CD4-positive, alpha-beta memory T cell (primary cell): ENCODE data around the gene TRPC3. TPM values are rescaled to one million over a fixed set of nuclear protein-coding genes. Genes with fewer than 3 reads are reported as not detected.
A peak's percentile ranks its signal among the peaks of the same experiment; 100 is the strongest.

Source experiments
- CTCF ChIA-PET: fragments of 350-600 bp; sonication (Branson Sonifier 250); formaldehyde crosslinking; loops from one replicate; lab custom pipeline; 2021; ENCODE audit warnings: inconsistent platforms; ENCODE audit not compliant: partially characterized antibody; lab: Charles Lee
- POLR2A ChIA-PET: fragments of 350-600 bp; sonication (Branson Sonifier 250); formaldehyde crosslinking; loops from one replicate; lab custom pipeline; 2021; ENCODE audit not compliant: partially characterized antibody; lab: Charles Lee
- DNase-seq, 5 donors: peaks; one replicate each; pipeline versions ENCODE4 v3.0.0 to v3.0.0-alpha.2; 2020 to 2022; ENCODE audit warnings: mixed read lengths in 1 of 5
- H3K27ac ChIP-seq: one replicate; pipeline ENCODE4 v1.7.0; 2013; ENCODE audit warnings: low read depth, low read length
- H3K27me3 ChIP-seq: 2 replicates; pipeline ENCODE4 v1.7.0; 2013; ENCODE audit warnings: mild to moderate bottlenecking, low read length, moderate library complexity; ENCODE audit not compliant: insufficient read depth
- H3K36me3 ChIP-seq: 2 replicates; pipeline ENCODE4 v1.7.0; 2013; ENCODE audit warnings: mild to moderate bottlenecking, low read length, moderate library complexity; ENCODE audit not compliant: insufficient read depth
- H3K4me1 ChIP-seq: 2 replicates; pipeline ENCODE4 v1.7.0; 2013; ENCODE audit warnings: mild to moderate bottlenecking, low read length, moderate library complexity; ENCODE audit not compliant: insufficient read depth
- H3K4me3 ChIP-seq, 2 donors: one replicate each; pipeline ENCODE4 v1.7.0; 2013; ENCODE audit warnings: low read length in 2 of 2, mild to moderate bottlenecking in 1 of 2
- H3K9me3 ChIP-seq, 2 donors: one replicate each; pipeline ENCODE4 v1.7.0; 2013; ENCODE audit warnings: low read length in 2 of 2, control low read depth in 1 of 2; ENCODE audit not compliant: control insufficient read depth in 1 of 2
- H3K27ac Mint-ChIP-seq, 7 donors: one replicate each; pipeline ENCODE4 v1.8.0; 2020 to 2021; ENCODE audit warnings: mixed read lengths in 7 of 7, mild to moderate bottlenecking in 6 of 7, inconsistent platforms in 3 of 7, moderate library complexity in 3 of 7
- H3K27me3 Mint-ChIP-seq, 2 donors: one replicate each; pipeline ENCODE4 v1.8.0; 2020 to 2021; ENCODE audit warnings: mixed read lengths in 2 of 2
- H3K36me3 Mint-ChIP-seq, 2 donors: one replicate each; pipeline ENCODE4 v1.8.0; 2020 to 2021; ENCODE audit warnings: mixed read lengths in 2 of 2, inconsistent platforms in 1 of 2, mild to moderate bottlenecking in 1 of 2
- H3K4me1 Mint-ChIP-seq, 4 donors: one replicate each; pipeline ENCODE4 v1.8.0; 2020 to 2021; ENCODE audit warnings: mixed read lengths in 4 of 4, mild to moderate bottlenecking in 1 of 4
- H3K4me3 Mint-ChIP-seq, 8 donors: one replicate each; pipeline ENCODE4 v1.8.0; 2020 to 2021; ENCODE audit warnings: mixed read lengths in 8 of 8, mild to moderate bottlenecking in 7 of 8, moderate library complexity in 6 of 8, inconsistent platforms in 3 of 8
- H3K9me3 Mint-ChIP-seq, 8 donors: one replicate each; pipeline ENCODE4 v1.8.0; 2020 to 2021; ENCODE audit warnings: mixed read lengths in 8 of 8, mild to moderate bottlenecking in 5 of 8, inconsistent platforms in 3 of 8, moderate library complexity in 1 of 8
- intact Hi-C: fragments of 100-400 bp; cut with micrococcal nuclease; formaldehyde crosslinking; loops from one replicate; pipeline ENCODE4 v1.15.1; 2023
- polyA plus RNA-seq, 2 donors: library from polyadenylated mRNA; unstranded; fragments of 300-500 nt; fragmentation: Illumina TruSeq; gene quantifications; one replicate each; pipeline ENCODE4 v1.2.3, GENCODE V29; 2021
- total RNA-seq, 2 experiments: library from RNA; stranded (reverse); gene quantifications; one replicate each; pipeline ENCODE4 v1.2.3, GENCODE V29; 2021

Gene TRPC3
- total and polyA plus RNA-seq, 4 experiments from 2014 or later = not detected

GRCh38 chr4:121877041-121877773 lies 74.7 kb downstream of the TRPC3 start:
- peaks cover 12% of the 10 kb centered on the region for H3K27me3 ChIP-seq
- Mint-ChIP-seq H3K36me3 (no peaks in the 10 kb centered on the region), H3K27ac (no peak overlapping the region), H3K4me1 (peaks cover 0 to under 1% (median 0%) of the 10 kb centered on the region in 4 donors), H3K27me3 (peaks cover 7 to 28% of the 10 kb centered on the region in 2 donors), H3K4me3 (no peak overlapping the region), H3K9me3 (no peaks in the 10 kb centered on the region)
- no peak overlapping the region for H3K27ac ChIP-seq
- ChIA-PET CTCF (interaction anchor here (0.5 to 1.7 kb wide), 3 partner anchors 10 to 70 kb away, joined by 3 read pairs; no protein-coding TSS in a partner anchor), POLR2A (no interaction called here)
- no peak for DNase-seq
- H3K9me3 ChIP-seq = no peaks in the 10 kb centered on the region
- no peaks in the 10 kb centered on the region for H3K4me1 ChIP-seq
- intact Hi-C loops = no loop called here
- no peak overlapping the region for H3K4me3 ChIP-seq
- no peaks in the 10 kb centered on the region for H3K36me3 ChIP-seq

GRCh38 chr4:121876070-121876469 lies 75.8 kb downstream of the TRPC3 start:
- H3K27ac ChIP-seq = no peak overlapping the region
- ChIA-PET POLR2A (no interaction called here), CTCF (no interaction called here)
- Mint-ChIP-seq H3K9me3 (no peaks in the 10 kb centered on the region), H3K4me1 (peaks cover 0 to 1% (median under 1%) of the 10 kb centered on the region in 4 donors), H3K36me3 (no peaks in the 10 kb centered on the region), H3K27ac (no peak overlapping the region), H3K4me3 (no peak overlapping the region), H3K27me3 (peaks cover 9 to 24% of the 10 kb centered on the region in 2 donors)
- H3K27me3 ChIP-seq = peaks cover 12% of the 10 kb centered on the region
- DNase-seq = no peak
- no peaks in the 10 kb centered on the region for H3K36me3 ChIP-seq
- intact Hi-C loops = no loop called here
- peaks cover 2% of the 10 kb centered on the region for H3K4me1 ChIP-seq
- H3K9me3 ChIP-seq = no peaks in the 10 kb centered on the region
- no peak overlapping the region for H3K4me3 ChIP-seq

DNA sequence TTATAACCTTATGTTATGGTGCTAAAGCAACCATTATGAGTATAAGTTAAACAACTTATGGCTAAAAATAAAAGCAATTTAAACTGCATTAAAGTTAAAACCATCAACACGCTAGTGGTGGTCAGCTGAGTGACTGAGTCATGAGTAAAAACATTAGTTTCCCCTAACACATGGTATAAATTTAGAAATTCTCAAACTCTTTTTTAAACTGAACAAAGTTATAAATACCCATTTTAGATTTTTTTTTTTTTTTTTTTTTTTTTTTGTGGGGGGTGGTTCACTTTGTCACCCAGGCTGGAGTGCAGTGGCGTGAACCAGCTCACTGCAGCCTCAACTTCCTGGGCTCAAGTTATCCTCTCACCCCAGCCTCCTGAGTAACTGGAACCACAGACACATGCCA lies 76.2 kb downstream of the TRPC3 start:
- intact Hi-C loops = no loop called here
- peaks cover 6% of the 10 kb centered on the region for H3K4me1 ChIP-seq
- Mint-ChIP-seq H3K4me1 (peaks cover 2 to 5% (median 4%) of the 10 kb centered on the region in 4 donors), H3K9me3 (no peaks in the 10 kb centered on the region), H3K36me3 (no peaks in the 10 kb centered on the region), H3K4me3 (no peak overlapping the region), H3K27me3 (peaks cover 9 to 22% of the 10 kb centered on the region in 2 donors), H3K27ac (no peak overlapping the region)
- H3K9me3 ChIP-seq = no peaks in the 10 kb centered on the region
- H3K36me3 ChIP-seq = no peaks in the 10 kb centered on the region
- no peak overlapping the region for H3K27ac ChIP-seq
- CTCF ChIA-PET = no interaction called here
- POLR2A ChIA-PET = no interaction called here
- no peak overlapping the region for H3K4me3 ChIP-seq
- H3K27me3 ChIP-seq = peaks cover 12% of the 10 kb centered on the region
- DNase-seq = no peak

DNA sequence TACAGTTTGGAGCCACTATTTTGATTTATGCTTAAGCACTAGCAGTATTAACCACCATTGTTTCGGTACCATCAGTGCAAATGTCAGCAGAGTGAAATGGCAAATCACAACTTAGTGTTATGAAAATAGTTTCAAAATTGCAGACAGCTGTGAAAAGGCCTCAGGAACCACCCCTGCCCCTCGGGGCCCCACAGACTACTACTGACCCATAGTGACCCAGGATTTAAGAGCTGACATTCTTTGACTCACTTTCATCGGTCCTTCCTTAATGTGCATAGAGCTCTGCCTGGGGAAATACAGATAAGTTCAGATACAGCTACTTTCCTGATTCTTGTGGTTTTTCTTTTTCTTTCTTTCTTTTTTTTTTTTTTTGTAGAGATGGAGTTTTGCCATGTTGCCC lies 78.3 kb downstream of the TRPC3 start:
- Mint-ChIP-seq H3K9me3 (no peaks in the 10 kb centered on the region), H3K27ac (no peak overlapping the region), H3K4me3 (no peak overlapping the region), H3K36me3 (peaks cover 0 to 7% of the 10 kb centered on the region in 2 donors), H3K4me1 (peaks cover 8 to 21% (median 15%) of the 10 kb centered on the region in 4 donors), H3K27me3 (peaks cover 8 to 17% of the 10 kb centered on the region in 2 donors)
- peaks cover 8% of the 10 kb centered on the region for H3K27me3 ChIP-seq
- CTCF ChIA-PET = no interaction called here
- peaks cover 18% of the 10 kb centered on the region for H3K4me1 ChIP-seq
- no peaks in the 10 kb centered on the region for H3K36me3 ChIP-seq
- no peak overlapping the region for H3K27ac ChIP-seq
- POLR2A ChIA-PET = no interaction called here
- H3K4me3 ChIP-seq = no peak overlapping the region
- DNase-seq = no peak
- intact Hi-C loops = loop anchor here (5.0 kb wide), 1 partner anchor 279 kb away; the partner anchor contains the start of gene BLTP1
- H3K9me3 ChIP-seq = no peaks in the 10 kb centered on the region

- Mint-ChIP-seq H3K27me3 (peaks cover 4 to 6% of the 10 kb centered on the region in 2 donors), H3K9me3 (no peaks in the 10 kb centered on the region), H3K4me3 (peak within 1 kb of the TSS; percentile 91 to 98 (median 96)), H3K27ac (peak within 1 kb of the TSS; percentile 79 to 98 (median 94)), H3K4me1 (peaks cover 9 to 30% (median 16%) of the 10 kb centered on the region in 4 donors), H3K36me3 (peaks cover 10 to 14% of the 10 kb centered on the region in 2 donors)
- ChIA-PET POLR2A (interaction anchor here (0.7 to 3.2 kb wide), 5 partner anchors 46 to 842 kb away, joined by 3 to 17 read pairs (median 4); partner anchors contain the start of genes BLTP1, CCNA2 and EXOSC9), CTCF (interaction anchor here (1.1 to 1.5 kb wide), 5 partner anchors 9 to 708 kb away, joined by 3 to 5 read pairs (median 4); no protein-coding TSS in a partner anchor)
- Histone ChIP-seq H3K27ac (peak within 1 kb of the TSS; percentile 81), H3K9me3 (no peaks in the 10 kb centered on the region), H3K27me3 (peaks cover 6% of the 10 kb centered on the region), H3K36me3 (no peaks in the 10 kb centered on the region), H3K4me3 (peak within 1 kb of the TSS; percentile 92 to 97), H3K4me1 (peaks cover 19% of the 10 kb centered on the region)
- intact Hi-C loops = loop anchor here (1.0 to 5.0 kb wide), 6 partner anchors 9 to 1052 kb away; partner anchors contain the start of genes BLTP1, CCNA2, EXOSC9 and NUDT6
- DNase-seq = peak; percentile 88 to 95 (median 89)
These were observed 81.7 kb downstream of the TRPC3 start, which contains the start of gene BBS7 for GRCh38 chr4:121869841-121870822. BBS7 (minus strand) TSS chr4:121870474; CDS start chr4:121870313, 161 bp downstream.

- Mint-ChIP-seq H3K9me3 (no peaks in the 10 kb centered on the region), H3K4me3 (no peak overlapping the region), H3K27ac (no peak overlapping the region), H3K4me1 (peaks cover 2 to 11% (median 5%) of the 10 kb centered on the region in 4 donors), H3K27me3 (no peaks in the 10 kb centered on the region), H3K36me3 (peaks cover 22 to 23% of the 10 kb centered on the region in 2 donors)
- intact Hi-C loops = no loop called here
- H3K4me1 ChIP-seq = peaks cover 3% of the 10 kb centered on the region
- no peak for DNase-seq
- no peak overlapping the region for H3K4me3 ChIP-seq
- ChIA-PET CTCF (no interaction called here), POLR2A (no interaction called here)
- no peaks in the 10 kb centered on the region for H3K36me3 ChIP-seq
- H3K9me3 ChIP-seq = no peaks in the 10 kb centered on the region
- no peak overlapping the region for H3K27ac ChIP-seq
- no peaks in the 10 kb centered on the region for H3K27me3 ChIP-seq
These were observed 88.1 kb downstream of the TRPC3 start for GRCh38 chr4:121863799-121864198.
